ENCODE data around the gene ERCC3. TPM values are rescaled to one million over a fixed set of nuclear protein-coding genes. Genes with fewer than 3 reads are reported as not detected.

The ERCC3 gene
- total and polyA plus RNA-seq, 8 donors: 31.0 to 85.4 (median 74.5) TPM

DNA sequence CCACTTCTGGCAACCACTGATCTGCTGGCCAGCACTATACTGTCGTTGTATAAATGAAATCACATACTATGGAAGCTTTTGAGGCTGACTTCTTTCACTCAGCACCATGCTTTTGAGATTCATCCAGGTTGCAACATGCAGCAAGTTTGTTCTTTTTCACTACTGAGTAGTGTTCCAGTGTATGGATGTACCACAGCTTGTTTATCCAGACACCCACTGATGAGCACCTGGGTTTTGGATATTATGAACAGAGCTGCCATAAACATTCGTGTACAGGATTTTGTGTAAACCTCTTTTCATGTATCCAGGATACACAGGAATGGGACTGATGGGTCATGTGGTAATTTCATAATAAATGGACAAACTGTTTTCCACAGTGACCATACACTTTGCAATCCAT is 10.7 kb downstream of the ERCC3 start:
- TF ChIP-seq, protein P1, sequence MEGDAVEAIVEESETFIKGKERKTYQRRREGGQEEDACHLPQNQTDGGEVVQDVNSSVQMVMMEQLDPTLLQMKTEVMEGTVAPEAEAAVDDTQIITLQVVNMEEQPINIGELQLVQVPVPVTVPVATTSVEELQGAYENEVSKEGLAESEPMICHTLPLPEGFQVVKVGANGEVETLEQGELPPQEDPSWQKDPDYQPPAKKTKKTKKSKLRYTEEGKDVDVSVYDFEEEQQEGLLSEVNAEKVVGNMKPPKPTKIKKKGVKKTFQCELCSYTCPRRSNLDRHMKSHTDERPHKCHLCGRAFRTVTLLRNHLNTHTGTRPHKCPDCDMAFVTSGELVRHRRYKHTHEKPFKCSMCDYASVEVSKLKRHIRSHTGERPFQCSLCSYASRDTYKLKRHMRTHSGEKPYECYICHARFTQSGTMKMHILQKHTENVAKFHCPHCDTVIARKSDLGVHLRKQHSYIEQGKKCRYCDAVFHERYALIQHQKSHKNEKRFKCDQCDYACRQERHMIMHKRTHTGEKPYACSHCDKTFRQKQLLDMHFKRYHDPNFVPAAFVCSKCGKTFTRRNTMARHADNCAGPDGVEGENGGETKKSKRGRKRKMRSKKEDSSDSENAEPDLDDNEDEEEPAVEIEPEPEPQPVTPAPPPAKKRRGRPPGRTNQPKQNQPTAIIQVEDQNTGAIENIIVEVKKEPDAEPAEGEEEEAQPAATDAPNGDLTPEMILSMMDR (IDR thresholded peaks at IDR 0.05): no peak
- peaks cover 0 to 3% of the 10 kb centered on the region in 2 donors for H3K4me1 ChIP-seq
- ATAC-seq (no peak), DNase-seq (no peak)
- intact Hi-C loops (cut with DNase I): no loop called here
- H3K36me3 ChIP-seq: peaks cover 0 to 97% of the 10 kb centered on the region in 2 donors
- H3K27me3 ChIP-seq: no peaks in the 10 kb centered on the region
- no peaks in the 10 kb centered on the region for H3K9me3 ChIP-seq
- no peak overlapping the region for H3K4me3 ChIP-seq
- H3K27ac ChIP-seq: no peak overlapping the region

DNA sequence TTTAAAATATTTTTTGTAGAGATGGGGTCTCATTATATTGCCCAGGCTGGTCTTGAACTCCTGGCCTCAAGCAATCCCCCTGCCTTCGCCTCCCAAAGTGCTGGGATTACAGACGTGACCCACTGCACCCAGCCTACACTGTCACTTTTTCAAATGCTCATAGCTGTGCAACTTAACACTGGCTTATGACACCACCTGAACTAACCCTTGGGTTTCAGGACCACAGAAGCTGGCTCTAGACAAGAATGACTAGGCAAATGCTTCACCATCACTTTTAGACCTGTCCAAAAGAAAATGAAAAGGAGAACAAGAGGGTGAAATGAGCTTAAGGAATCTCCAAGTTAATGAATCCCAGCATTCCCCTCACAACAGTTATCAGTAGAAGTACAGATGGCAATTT is 13.3 kb downstream of the ERCC3 start:
- peaks cover 0 to 3% of the 10 kb centered on the region in 2 donors for H3K4me1 ChIP-seq
- no peak for DNase-seq
- peaks cover 0 to 97% of the 10 kb centered on the region in 2 donors for H3K36me3 ChIP-seq
- TF ChIP-seq, protein P1 (IDR thresholded peaks at IDR 0.05): no peak
- ATAC-seq: no peak
- H3K27me3 ChIP-seq: no peaks in the 10 kb centered on the region
- no peak overlapping the region for H3K27ac ChIP-seq
- intact Hi-C loops (cut with DNase I): no loop called here
- no peak overlapping the region for H3K4me3 ChIP-seq
- H3K9me3 ChIP-seq: no peaks in the 10 kb centered on the region

DNA sequence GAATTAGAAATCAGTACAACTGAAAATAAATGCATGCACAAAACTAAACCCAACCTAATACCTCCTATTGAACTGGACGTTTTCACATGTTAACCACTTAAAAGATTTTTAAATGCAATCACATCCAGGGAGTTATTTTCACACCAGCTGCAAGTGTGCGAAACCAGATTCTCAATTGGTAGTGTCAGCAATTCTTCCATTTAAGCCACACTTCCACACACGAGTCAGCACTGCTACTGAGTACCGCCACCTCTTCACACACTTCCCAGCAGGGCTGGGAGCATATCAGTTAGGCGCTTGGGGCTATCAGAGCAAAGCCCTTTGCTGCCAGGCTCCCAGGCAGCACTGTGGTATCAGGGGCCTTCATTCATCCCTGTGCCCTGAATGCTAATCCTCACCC is 14.2 kb downstream of the ERCC3 start:
- no peaks in the 10 kb centered on the region for H3K9me3 ChIP-seq
- H3K4me3 ChIP-seq: no peak overlapping the region
- peaks cover 0 to 97% of the 10 kb centered on the region in 2 donors for H3K36me3 ChIP-seq
- H3K27me3 ChIP-seq: no peaks in the 10 kb centered on the region
- peaks cover 0 to 3% of the 10 kb centered on the region in 2 donors for H3K4me1 ChIP-seq
- TF ChIP-seq, protein P1 (IDR thresholded peaks at IDR 0.05): no peak
- intact Hi-C loops (cut with DNase I): no loop called here
- H3K27ac ChIP-seq: no peak overlapping the region
- DNase-seq (no peak), ATAC-seq (no peak)

DNA sequence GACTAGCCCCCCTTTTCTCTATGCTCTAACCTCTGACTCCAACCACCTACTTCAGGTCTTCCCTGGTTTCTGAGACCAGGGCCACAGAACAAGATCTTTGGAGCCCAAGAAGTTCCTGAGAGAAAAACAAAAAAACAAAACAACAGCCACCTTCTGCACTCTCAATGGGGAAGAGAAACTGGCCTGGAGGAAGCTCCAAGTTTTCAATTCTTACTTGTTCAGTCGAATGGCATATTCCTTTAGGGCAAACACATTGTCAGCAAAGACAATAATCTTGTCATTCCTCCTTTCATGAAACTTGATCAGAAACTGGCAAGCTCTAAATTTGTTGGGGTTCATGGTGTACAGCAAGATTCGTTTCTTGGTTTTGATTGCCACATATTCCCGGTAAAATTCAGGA is 15.0 kb downstream of the ERCC3 start:
- Histone ChIP-seq H3K9me3 (no peaks in the 10 kb centered on the region), H3K27ac (no peak overlapping the region), H3K4me1 (peaks cover 0 to 3% of the 10 kb centered on the region in 2 donors), H3K27me3 (no peaks in the 10 kb centered on the region), H3K4me3 (no peak overlapping the region), H3K36me3 (peaks cover 0 to 97% of the 10 kb centered on the region in 2 donors)
- ATAC-seq (no peak), DNase-seq (no peak)
- intact Hi-C loops (cut with DNase I): no loop called here
- TF ChIP-seq, protein P1 (IDR thresholded peaks at IDR 0.05): no peak

DNA sequence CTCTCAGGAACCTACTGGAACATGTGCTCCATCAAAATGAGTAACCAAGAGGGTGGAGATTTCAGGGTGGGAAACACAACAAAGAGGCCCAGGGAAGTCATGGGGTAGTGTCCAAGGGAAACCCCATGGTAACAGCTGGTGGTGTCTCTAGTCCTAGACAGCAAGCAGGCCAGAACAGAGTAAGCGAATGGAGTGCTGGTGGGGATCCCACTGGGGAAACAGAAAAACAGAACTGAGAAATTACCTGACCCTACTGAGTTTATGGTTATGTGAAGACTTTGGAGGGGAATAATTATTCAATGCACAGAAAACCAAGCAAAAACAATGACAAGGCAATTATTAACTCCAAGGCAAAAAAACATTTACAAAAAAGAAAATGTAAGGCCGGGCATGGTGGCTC is 16.9 kb downstream of the ERCC3 start:
- Histone ChIP-seq H3K9me3 (no peaks in the 10 kb centered on the region), H3K4me3 (no peak overlapping the region), H3K27me3 (no peaks in the 10 kb centered on the region), H3K4me1 (peaks cover 0 to 3% of the 10 kb centered on the region in 2 donors), H3K27ac (no peak overlapping the region), H3K36me3 (peaks cover 0 to 97% of the 10 kb centered on the region in 2 donors)
- no peak for DNase-seq
- intact Hi-C loops (cut with DNase I): no loop called here
- TF ChIP-seq, protein P1 (IDR thresholded peaks at IDR 0.05): no peak
- no peak for ATAC-seq

Data from left lung (tissue), 10 donors.